ENCODE measurements around the gene LIN7A. TPM values are rescaled to one million over a fixed set of nuclear protein-coding genes. Genes with fewer than 3 reads are reported as not detected.

Gene LIN7A
- total and polyA plus RNA-seq, 2 of the 8 experiments (the other 6 are each of a cell fraction or from before 2014, with no cell fraction given): 5.8 to 22.0 TPM

- no peaks in the 10 kb centered on the region for H3K79me2 ChIP-seq (ENCODE audit: control insufficient read depth in 1 of 2, insufficient read depth in 2 of 2, low read length in 2 of 2)
- no peaks in the 10 kb centered on the region for H3K4me1 ChIP-seq (replicated peaks in 1 of 4; ENCODE audit: control insufficient read depth in 3 of 4, insufficient read depth in 4 of 4, low read length in 3 of 4)
- DNase-seq (ENCODE audit: low read depth in 1 of 2, low spot score in 2 of 2): no peak
- ChIA-PET CTCF (ENCODE audit: partially characterized antibody) (no interaction called here), POLR2A (ENCODE audit: partially characterized antibody) (no interaction called here)
- no peak overlapping the region for H2AFZ ChIP-seq (ENCODE audit: low read length)
- no peaks in the 10 kb centered on the region for H3K9me3 ChIP-seq (ENCODE audit: insufficient read depth in 2 of 2, low read depth in 1 of 2, low read length in 1 of 2)
- H3K23me2 ChIP-seq (ENCODE audit: low read depth, low read length): no peaks in the 10 kb centered on the region; the same call in 1 of the 2 replicates
- no peak overlapping the region for H3K23ac ChIP-seq (ENCODE audit: insufficient read length)
- H2BK120ac ChIP-seq (replicated peaks; ENCODE audit: low read depth, low read length): no peak overlapping the region
- no peak overlapping the region for H3K18ac ChIP-seq (ENCODE audit: extremely low read depth, low read length)
- H4K5ac ChIP-seq (ENCODE audit: insufficient read length, low read depth, low read length): no peak overlapping the region
- no peak overlapping the region for H2BK12ac ChIP-seq (ENCODE audit: low read depth, low read length)
- no peak overlapping the region for H3K9ac ChIP-seq (replicated peaks in 1 of 4; ENCODE audit: extremely low read depth in 1 of 4, low read depth in 3 of 4, low read length in 3 of 4)
- no peak for FAIRE-seq
- H3K36me3 ChIP-seq (ENCODE audit: control insufficient read depth in 2 of 4, insufficient read depth in 4 of 4, low read length in 3 of 4): peaks cover 0 to 8% (median 1%) of the 10 kb centered on the region in 4 experiments; a peak in 2 of 8 replicates
- H4K20me1 ChIP-seq (replicated peaks in 1 of 2; ENCODE audit: control insufficient read depth in 1 of 2, insufficient read depth in 2 of 2, low read length in 2 of 2): no peaks in the 10 kb centered on the region
- H3K14ac ChIP-seq (ENCODE audit: insufficient read length): no peak overlapping the region
- H3K56ac ChIP-seq (replicated peaks; ENCODE audit: insufficient read length, low read depth, low read length): no peak overlapping the region
- no peak overlapping the region for H4K91ac ChIP-seq (replicated peaks; ENCODE audit: insufficient read length, low read length)
- no peak overlapping the region for H2AK5ac ChIP-seq (ENCODE audit: low read depth, low read length)
- WGBS, 2 experiments (ENCODE audit: extremely low coverage in 1 of 2, insufficient coverage in 1 of 2, insufficient read length in 1 of 2, insufficient replicate concordance in 2 of 2, low coverage in 1 of 2, low lambda C conversion rate in 2 of 2, missing lambda C conversion rate in 1 of 2): 88% methylated on average over 4 of the region's 4 CpGs; no CpG with 5 or more reads in 1 of the 2 experiments
- no peaks in the 10 kb centered on the region for H3K27me3 ChIP-seq (replicated peaks in 1 of 4; ENCODE audit: control insufficient read depth in 3 of 4, extremely low read depth in 1 of 4, insufficient read depth in 3 of 4, low read length in 3 of 4)
- H3K4me2 ChIP-seq (ENCODE audit: insufficient read depth in 1 of 2, low read depth in 2 of 2, low read length in 2 of 2): no peak overlapping the region
- H2BK15ac ChIP-seq (ENCODE audit: low read length): no peak overlapping the region
- no peak overlapping the region for H2BK20ac ChIP-seq (ENCODE audit: low read length)
- no peak overlapping the region for H2BK5ac ChIP-seq (ENCODE audit: low read depth, low read length)
- no peak overlapping the region for H3K4me3 ChIP-seq (ENCODE audit: extremely low read depth in 1 of 4, insufficient read depth in 2 of 4, low read depth in 3 of 4, low read length in 4 of 4)
- H3K27ac ChIP-seq (ENCODE audit: low read depth, low read length): no peak overlapping the region
- no peak overlapping the region for H3K4ac ChIP-seq (replicated peaks; ENCODE audit: insufficient read length, low read depth, low read length)
- no peak overlapping the region for H4K8ac ChIP-seq (ENCODE audit: extremely low read depth, insufficient read depth, low read length)
- H3K79me1 ChIP-seq (ENCODE audit: low read depth, low read length): no peaks in the 10 kb centered on the region
- TF ChIP-seq BCL11A (IDR thresholded peaks at IDR 0.05; ENCODE audit: low read depth in 2 of 2, low read length in 2 of 2): no peak
- TF ChIP-seq, protein P1, sequence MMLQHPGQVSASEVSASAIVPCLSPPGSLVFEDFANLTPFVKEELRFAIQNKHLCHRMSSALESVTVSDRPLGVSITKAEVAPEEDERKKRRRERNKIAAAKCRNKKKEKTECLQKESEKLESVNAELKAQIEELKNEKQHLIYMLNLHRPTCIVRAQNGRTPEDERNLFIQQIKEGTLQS (IDR thresholded peaks at IDR 0.05; ENCODE audit: insufficient read depth, low read depth, low read length): no peak
- no peak for TF ChIP-seq TAF7 (optimal IDR thresholded peaks at IDR 0.05; ENCODE audit: borderline replicate concordance, low read depth, low read length)
These were observed 130.0 kb downstream of the LIN7A start for GRCh38 chr12:80807640-80808288.
